Measurements from ENCODE around the gene ATL3.

ATL3 gene

DNA sequence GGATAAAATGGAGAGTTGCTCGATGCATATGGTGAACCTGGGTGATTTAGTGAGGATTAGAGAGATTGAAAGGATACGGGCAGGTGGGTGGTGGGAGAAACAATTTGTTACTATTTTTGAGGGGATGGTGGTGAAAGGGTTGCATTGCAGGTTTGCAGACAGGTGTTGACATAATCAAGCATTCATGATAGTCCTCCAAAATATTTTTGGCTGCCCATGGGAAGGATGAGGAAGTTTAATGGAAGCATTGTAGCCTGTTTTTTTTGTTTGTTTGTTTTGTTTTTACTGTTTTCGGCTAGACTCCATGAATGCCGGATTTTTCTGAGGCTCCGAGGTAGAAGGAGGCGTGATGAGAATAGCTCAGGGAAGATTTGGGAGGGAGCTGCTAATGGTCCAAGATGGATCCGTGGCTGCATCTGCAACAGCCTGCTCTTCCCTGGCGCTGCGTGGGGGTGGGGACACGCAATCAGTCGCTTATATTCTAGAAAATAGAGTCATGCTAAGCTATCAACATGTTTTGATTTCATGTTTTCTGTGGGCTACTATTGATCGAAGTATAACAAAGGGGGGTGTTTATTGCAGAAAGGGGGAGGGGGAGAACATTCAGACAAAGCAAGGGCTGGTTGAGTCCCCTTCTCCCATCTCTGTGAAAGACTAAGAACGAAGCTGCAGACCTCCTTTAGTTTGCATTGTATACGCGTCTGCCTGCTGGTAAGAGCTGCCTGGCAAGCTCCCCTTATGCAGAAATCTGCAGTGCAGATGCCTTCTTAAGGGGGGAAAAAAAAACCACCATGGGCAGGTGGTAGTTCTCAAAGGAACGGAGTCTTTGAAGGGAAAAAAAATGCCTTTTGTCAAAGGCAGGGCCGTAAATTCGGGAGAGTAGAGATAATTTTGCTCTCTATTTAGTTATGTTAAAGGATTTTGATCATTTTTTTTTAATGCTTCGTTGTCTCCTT is 11.2 kb upstream of the ATL3 start:
- ChIA-PET CTCF (interaction anchor here (0.6 to 1.4 kb wide), 5 partner anchors 10 to 166 kb away, joined by 3 to 5 read pairs (median 4); partner anchors contain the start of gene ATL3), POLR2A (ENCODE audit: low non-redundant PET) (interaction anchor here (0.5 kb wide), 1 partner anchor 798 kb away, joined by 6 read pairs; no protein-coding TSS in a partner anchor)
- peak; percentile 30 for DNase-seq (ENCODE audit: low spot score)
- peak overlapping the region; percentile 95 for H3K27ac ChIP-seq
- 0 out of 2 replicates have a peak, but pooled peaks have one; percentile 9 for TF ChIP-seq CTCF (conservative IDR thresholded peaks at IDR 0.05; ENCODE audit: low read depth)

GRCh38 chr11:63681321-63682065 is 10.3 kb upstream of the ATL3 start, which contains the start of gene RTN3:
RTN3 (plus strand) TSS chr11:63681500; CDS start chr11:63681637, 137 bp downstream.
- TF ChIP-seq CTCF (conservative IDR thresholded peaks at IDR 0.05; ENCODE audit: low read depth): no peak
- ChIA-PET POLR2A (ENCODE audit: low non-redundant PET) (interaction anchor here (0.5 to 0.7 kb wide), 4 partner anchors 12 to 797 kb away, joined by 3 to 6 read pairs (median 4); no protein-coding TSS in a partner anchor), CTCF (interaction anchor here (0.6 to 1.4 kb wide), 3 partner anchors 11 to 167 kb away, joined by 4 to 6 read pairs (median 5); partner anchors contain the start of gene ATL3)
- DNase-seq (ENCODE audit: low spot score): peak; percentile 96
- peak within 1 kb of the TSS; percentile 95 for H3K27ac ChIP-seq

DNA sequence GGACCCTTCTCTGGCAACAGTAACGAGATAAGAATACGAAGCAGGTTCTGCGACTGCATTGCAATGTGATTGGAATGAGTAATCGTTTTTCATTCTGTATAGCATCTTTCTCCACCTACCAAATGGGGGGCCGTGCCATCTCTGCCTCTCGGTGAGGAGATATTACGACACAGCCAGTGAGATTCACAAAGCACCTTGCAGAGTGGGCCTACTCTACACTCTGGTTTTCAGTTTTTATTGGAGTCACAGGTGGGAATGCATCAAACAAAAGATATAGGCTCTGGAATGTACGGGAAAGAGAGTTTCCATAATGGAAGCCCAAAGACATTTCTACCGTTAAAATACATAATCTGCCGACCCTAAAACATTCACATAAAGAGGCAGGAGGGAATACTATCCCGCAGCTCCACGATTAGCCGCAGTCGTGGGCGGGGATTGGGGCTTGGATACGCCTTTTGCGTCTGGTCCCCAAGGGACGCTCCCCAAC is 9.7 kb upstream of the ATL3 start:
- no peak for TF ChIP-seq CTCF (conservative IDR thresholded peaks at IDR 0.05; ENCODE audit: low read depth)
- POLR2A ChIA-PET (ENCODE audit: low non-redundant PET): interaction anchor here (0.5 to 0.7 kb wide), 3 partner anchors 11 to 61 kb away, joined by 3 to 4 read pairs (median 3); no protein-coding TSS in a partner anchor
- peak; percentile 34 for DNase-seq (ENCODE audit: low spot score)
- CTCF ChIA-PET: interaction anchor here (0.6 kb wide), 1 partner anchor 48 kb away, joined by 6 read pairs; no protein-coding TSS in a partner anchor
- peak overlapping the region; percentile 95 for H3K27ac ChIP-seq

DNA sequence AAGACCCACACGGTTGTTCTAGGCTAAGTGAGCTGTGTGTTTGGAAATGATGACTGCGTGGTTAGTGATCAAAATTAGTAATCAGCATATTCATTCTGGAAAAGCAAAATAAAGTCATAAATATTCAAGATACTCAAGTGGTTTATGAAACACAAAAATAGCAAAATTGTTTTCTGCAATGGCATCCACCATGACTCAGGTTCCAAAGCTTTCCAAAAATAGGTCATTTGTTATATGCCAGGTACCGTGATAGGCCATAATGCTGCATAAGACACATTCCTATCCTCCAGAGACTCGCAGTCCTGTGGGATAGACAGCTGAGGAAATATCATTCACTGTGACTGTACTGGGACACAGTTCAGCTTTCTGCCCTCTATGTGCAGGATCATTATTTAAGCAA is 2.4 kb upstream of the ATL3 start:
- no peak for TF ChIP-seq CTCF (conservative IDR thresholded peaks at IDR 0.05; ENCODE audit: low read depth)
- no peak for DNase-seq (ENCODE audit: low spot score)
- POLR2A ChIA-PET (ENCODE audit: low non-redundant PET): no interaction called here
- no peak overlapping the region for H3K27ac ChIP-seq
- CTCF ChIA-PET: interaction anchor here (1.1 kb wide), 1 partner anchor 94 kb away, joined by 3 read pairs; no protein-coding TSS in a partner anchor

GRCh38 chr11:63672936-63673539 is 1.9 kb upstream of the ATL3 start:
- ChIA-PET POLR2A (ENCODE audit: low non-redundant PET) (no interaction called here), CTCF (interaction anchor here (0.5 to 1.1 kb wide), 2 partner anchors 66 to 95 kb away, joined by 3 read pairs; no protein-coding TSS in a partner anchor)
- no peak for DNase-seq (ENCODE audit: low spot score)
- TF ChIP-seq CTCF (conservative IDR thresholded peaks at IDR 0.05; ENCODE audit: low read depth): no peak
- H3K27ac ChIP-seq: no peak overlapping the region
